Tibial nerve (tissue), 4 donors: Measurements from ENCODE around the gene SYNGR3.
"Not testable (repeated sequence)": the region's sequence is repeated elsewhere in the genome, so short reads cannot be mapped to it uniquely, and the experiment has no call there.

Source experiments
- CTCF ChIP-seq, 5 experiments: fragments of 200-600 bp in 3 of 5; fragments of 450-650 bp in 2 of 5; sonication (generic) in 3 of 5; IDR thresholded peaks; one replicate each; pipeline ENCODE4 v1.5.1; 2016 to 2019; ENCODE audit warnings: antibody characterized with exemption in 5 of 5, mild to moderate bottlenecking in 3 of 5, moderate library complexity in 2 of 5
- EP300 ChIP-seq, 2 donors: sonication (generic); formaldehyde crosslinking; IDR thresholded peaks; one replicate each; pipeline ENCODE4 v1.6.1; 2017; ENCODE audit warnings: antibody characterized with exemption in 2 of 2, mild to moderate bottlenecking in 1 of 2
- POLR2A ChIP-seq, 2 donors: fragments of 450-650 bp; IDR thresholded peaks; one replicate each; pipeline ENCODE4 v1.6.1; 2017; ENCODE audit warnings: antibody characterized with exemption in 2 of 2, mild to moderate bottlenecking in 2 of 2, moderate library complexity in 2 of 2

- TF ChIP-seq POLR2A, CTCF, EP300 (IDR thresholded peaks at IDR 0.05): not testable (repeated sequence)
These were observed 27.3 kb upstream of the SYNGR3 start for GRCh38 chr16:1962161-1963153.
